ENCODE data around the gene ZCCHC7. TPM values are rescaled to one million over a fixed set of nuclear protein-coding genes. Genes with fewer than 3 reads are reported as not detected.

The ZCCHC7 gene
- total and polyA plus RNA-seq, 2 experiments from 2014 or later = 29.8 to 38.8 TPM

DNA sequence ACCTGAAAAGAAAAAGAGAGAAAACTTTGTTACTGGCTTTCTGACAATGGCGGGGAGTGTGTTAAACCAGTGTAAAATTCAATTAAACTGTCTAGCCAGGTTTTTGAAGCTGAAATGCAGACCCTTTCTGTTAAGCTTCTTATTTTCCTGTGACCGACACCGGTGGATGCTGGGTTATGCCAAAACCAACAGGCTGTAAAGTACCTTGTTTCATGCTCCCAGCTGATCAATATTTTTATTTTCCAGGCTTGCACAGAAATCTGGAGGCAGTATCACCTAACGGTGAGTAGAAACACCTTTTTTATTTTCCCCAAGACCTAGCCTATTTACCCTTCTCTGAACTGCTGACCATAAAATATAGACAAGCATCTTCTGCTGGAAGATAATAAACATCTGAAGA, 207.2 kb downstream of the ZCCHC7 start (continued):
- TF ChIP-seq NANOG (IDR thresholded peaks at IDR 0.05; ENCODE audit: borderline replicate concordance) (no peak), JUNB (IDR thresholded peaks at IDR 0.05; ENCODE audit: unreplicated experiment) (no peak), STAT1 (IDR thresholded peaks at IDR 0.05; ENCODE audit: unreplicated experiment) (no peak), CREB1 (CRISPR knock-in tag; IDR thresholded peaks at IDR 0.05; ENCODE audit: low read depth) (no peak), ZNF114 (CRISPR knock-in tag; IDR thresholded peaks at IDR 0.05) (no peak), POLR2AphosphoS5 (IDR thresholded peaks at IDR 0.05; ENCODE audit: low read depth) (no peak), EZH2 (IDR thresholded peaks at IDR 0.05; ENCODE audit: low read depth, unreplicated experiment) (no peak), EZH2phosphoT487 (IDR thresholded peaks at IDR 0.05; ENCODE audit: unreplicated experiment) (no peak)
- TF ChIP-seq, protein P1, sequence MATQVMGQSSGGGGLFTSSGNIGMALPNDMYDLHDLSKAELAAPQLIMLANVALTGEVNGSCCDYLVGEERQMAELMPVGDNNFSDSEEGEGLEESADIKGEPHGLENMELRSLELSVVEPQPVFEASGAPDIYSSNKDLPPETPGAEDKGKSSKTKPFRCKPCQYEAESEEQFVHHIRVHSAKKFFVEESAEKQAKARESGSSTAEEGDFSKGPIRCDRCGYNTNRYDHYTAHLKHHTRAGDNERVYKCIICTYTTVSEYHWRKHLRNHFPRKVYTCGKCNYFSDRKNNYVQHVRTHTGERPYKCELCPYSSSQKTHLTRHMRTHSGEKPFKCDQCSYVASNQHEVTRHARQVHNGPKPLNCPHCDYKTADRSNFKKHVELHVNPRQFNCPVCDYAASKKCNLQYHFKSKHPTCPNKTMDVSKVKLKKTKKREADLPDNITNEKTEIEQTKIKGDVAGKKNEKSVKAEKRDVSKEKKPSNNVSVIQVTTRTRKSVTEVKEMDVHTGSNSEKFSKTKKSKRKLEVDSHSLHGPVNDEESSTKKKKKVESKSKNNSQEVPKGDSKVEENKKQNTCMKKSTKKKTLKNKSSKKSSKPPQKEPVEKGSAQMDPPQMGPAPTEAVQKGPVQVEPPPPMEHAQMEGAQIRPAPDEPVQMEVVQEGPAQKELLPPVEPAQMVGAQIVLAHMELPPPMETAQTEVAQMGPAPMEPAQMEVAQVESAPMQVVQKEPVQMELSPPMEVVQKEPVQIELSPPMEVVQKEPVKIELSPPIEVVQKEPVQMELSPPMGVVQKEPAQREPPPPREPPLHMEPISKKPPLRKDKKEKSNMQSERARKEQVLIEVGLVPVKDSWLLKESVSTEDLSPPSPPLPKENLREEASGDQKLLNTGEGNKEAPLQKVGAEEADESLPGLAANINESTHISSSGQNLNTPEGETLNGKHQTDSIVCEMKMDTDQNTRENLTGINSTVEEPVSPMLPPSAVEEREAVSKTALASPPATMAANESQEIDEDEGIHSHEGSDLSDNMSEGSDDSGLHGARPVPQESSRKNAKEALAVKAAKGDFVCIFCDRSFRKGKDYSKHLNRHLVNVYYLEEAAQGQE (IDR thresholded peaks at IDR 0.05; ENCODE audit: unreplicated experiment) = no peak
- TF ChIP-seq, protein P2, sequence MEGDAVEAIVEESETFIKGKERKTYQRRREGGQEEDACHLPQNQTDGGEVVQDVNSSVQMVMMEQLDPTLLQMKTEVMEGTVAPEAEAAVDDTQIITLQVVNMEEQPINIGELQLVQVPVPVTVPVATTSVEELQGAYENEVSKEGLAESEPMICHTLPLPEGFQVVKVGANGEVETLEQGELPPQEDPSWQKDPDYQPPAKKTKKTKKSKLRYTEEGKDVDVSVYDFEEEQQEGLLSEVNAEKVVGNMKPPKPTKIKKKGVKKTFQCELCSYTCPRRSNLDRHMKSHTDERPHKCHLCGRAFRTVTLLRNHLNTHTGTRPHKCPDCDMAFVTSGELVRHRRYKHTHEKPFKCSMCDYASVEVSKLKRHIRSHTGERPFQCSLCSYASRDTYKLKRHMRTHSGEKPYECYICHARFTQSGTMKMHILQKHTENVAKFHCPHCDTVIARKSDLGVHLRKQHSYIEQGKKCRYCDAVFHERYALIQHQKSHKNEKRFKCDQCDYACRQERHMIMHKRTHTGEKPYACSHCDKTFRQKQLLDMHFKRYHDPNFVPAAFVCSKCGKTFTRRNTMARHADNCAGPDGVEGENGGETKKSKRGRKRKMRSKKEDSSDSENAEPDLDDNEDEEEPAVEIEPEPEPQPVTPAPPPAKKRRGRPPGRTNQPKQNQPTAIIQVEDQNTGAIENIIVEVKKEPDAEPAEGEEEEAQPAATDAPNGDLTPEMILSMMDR (conservative IDR thresholded peaks at IDR 0.05; ENCODE audit: low read depth in 2 of 2) = no peak

DNA sequence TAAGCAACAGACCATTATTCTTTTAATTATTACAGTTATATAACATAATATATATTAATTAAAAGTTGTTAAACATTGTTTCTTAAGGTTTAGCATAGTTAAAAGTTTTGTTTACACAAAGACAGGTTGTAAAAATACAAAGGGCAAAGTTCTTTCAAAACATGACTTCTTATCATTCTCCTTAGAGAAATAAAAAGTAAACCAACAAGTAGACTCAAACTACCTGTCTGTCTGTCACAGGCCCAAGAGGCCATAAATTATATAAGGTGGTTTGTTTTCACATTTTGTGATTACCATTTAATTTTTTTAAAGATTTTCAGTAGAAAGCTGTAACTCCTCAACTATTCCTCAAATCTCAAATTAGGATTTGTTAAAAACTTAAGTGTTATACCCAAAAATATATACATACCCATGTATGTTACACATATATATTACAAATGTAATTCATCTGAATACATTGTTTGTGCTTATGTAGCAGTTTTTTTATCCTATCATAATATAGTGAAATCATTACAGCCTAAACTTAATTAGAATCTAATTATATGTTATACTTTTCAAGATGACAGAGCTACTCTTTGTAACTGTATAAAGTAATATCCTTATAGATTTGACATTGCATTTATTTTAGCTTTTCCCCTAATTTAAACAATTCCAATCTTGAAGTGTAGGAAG, 208.3 kb downstream of the ZCCHC7 start:
- Mint-ChIP-seq H3K4me3 (no peak overlapping the region), H3K9me3 (no peaks in the 10 kb centered on the region), H3K27ac (no peak overlapping the region), H3K4me1 (peaks cover 8% of the 10 kb centered on the region), H3K27me3 (ENCODE audit: insufficient read depth, low read depth, poor library complexity) (no peaks in the 10 kb centered on the region), H3K36me3 (ENCODE audit: low read depth) (no peaks in the 10 kb centered on the region)
- no peaks in the 10 kb centered on the region for H3K4me1 ChIP-seq (ENCODE audit: insufficient read depth)
- no peaks in the 10 kb centered on the region; the same call in 1 of the 2 replicates for H4K20me1 ChIP-seq (replicated peaks; ENCODE audit: insufficient read depth)
- no peak for ATAC-seq
- H2AFZ ChIP-seq = no peak overlapping the region
- H3K9me2 ChIP-seq (ENCODE audit: insufficient read depth) = no peaks in the 10 kb centered on the region
- no peak overlapping the region for H3K4me2 ChIP-seq
- no peak overlapping the region for H3K4me3 ChIP-seq
- no peaks in the 10 kb centered on the region for H3K36me3 ChIP-seq (ENCODE audit: insufficient read depth)
- H3F3A ChIP-seq (replicated peaks; ENCODE audit: low read depth) = no peaks in the 10 kb centered on the region
- no peaks in the 10 kb centered on the region for H3K79me2 ChIP-seq (replicated peaks; ENCODE audit: insufficient read depth)
- H3K27me3 ChIP-seq (ENCODE audit: insufficient read depth) = no peaks in the 10 kb centered on the region
- H3K27ac ChIP-seq (ENCODE audit: low read depth) = no peak overlapping the region
- TF ChIP-seq EZH2 (IDR thresholded peaks at IDR 0.05; ENCODE audit: low read depth, unreplicated experiment) (no peak), CREB1 (CRISPR knock-in tag; IDR thresholded peaks at IDR 0.05; ENCODE audit: low read depth) (no peak), STAT1 (IDR thresholded peaks at IDR 0.05; ENCODE audit: unreplicated experiment) (no peak), ZNF114 (CRISPR knock-in tag; IDR thresholded peaks at IDR 0.05) (no peak)
- TF ChIP-seq, protein P1 (IDR thresholded peaks at IDR 0.05; ENCODE audit: unreplicated experiment) = no peak
- TF ChIP-seq, protein P3, sequence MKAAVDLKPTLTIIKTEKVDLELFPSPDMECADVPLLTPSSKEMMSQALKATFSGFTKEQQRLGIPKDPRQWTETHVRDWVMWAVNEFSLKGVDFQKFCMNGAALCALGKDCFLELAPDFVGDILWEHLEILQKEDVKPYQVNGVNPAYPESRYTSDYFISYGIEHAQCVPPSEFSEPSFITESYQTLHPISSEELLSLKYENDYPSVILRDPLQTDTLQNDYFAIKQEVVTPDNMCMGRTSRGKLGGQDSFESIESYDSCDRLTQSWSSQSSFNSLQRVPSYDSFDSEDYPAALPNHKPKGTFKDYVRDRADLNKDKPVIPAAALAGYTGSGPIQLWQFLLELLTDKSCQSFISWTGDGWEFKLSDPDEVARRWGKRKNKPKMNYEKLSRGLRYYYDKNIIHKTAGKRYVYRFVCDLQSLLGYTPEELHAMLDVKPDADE (IDR thresholded peaks at IDR 0.05) = no peak
- TF ChIP-seq, protein P2 (conservative IDR thresholded peaks at IDR 0.05; ENCODE audit: low read depth in 2 of 2) = no peak
- no peak for DNase-seq (ENCODE audit: low spot score)
